DMS53 treated with DMSO at 0.1 percent for 48 hours (cell line): Measurements from ENCODE around the gene IFTAP.

Experiments
- DNase-seq: peaks from one replicate; lab custom pipeline; 2025; ENCODE audit not compliant: unreplicated experiment; lab: John Stamatoyannopoulos, UW

IFTAP gene

GRCh38 chr11:36703055-36703404 is 108.7 kb downstream of the IFTAP start:
- no peak for DNase-seq
